Nephron progenitor cell (in vitro differentiated cells): ENCODE results near the gene CCR9.
A peak's percentile ranks its signal among the peaks of the same experiment; 100 is the strongest.

Experiments used
- DNase-seq: peaks from one replicate; pipeline ENCODE4 v3.0.0; 2021
- H3K27ac Mint-ChIP-seq: 2 replicates; pipeline ENCODE4 v1.8.0; 2021; ENCODE audit warnings: mild to moderate bottlenecking, moderate library complexity, mixed read lengths
- H3K27me3 Mint-ChIP-seq: 2 replicates; pipeline ENCODE4 v1.8.0; 2021; ENCODE audit warnings: mild to moderate bottlenecking, low read depth, mixed read lengths; ENCODE audit not compliant: poor library complexity
- H3K36me3 Mint-ChIP-seq: 2 replicates; pipeline ENCODE4 v1.8.0; 2021; ENCODE audit warnings: low read depth, mixed read lengths
- H3K4me1 Mint-ChIP-seq: 2 replicates; pipeline ENCODE4 v1.8.0; 2021; ENCODE audit warnings: mixed read lengths
- H3K4me3 Mint-ChIP-seq: 2 replicates; pipeline ENCODE4 v1.8.0; 2021; ENCODE audit warnings: mild to moderate bottlenecking, moderate library complexity, mixed read lengths
- H3K9me3 Mint-ChIP-seq: 2 replicates; pipeline ENCODE4 v1.8.0; 2021; ENCODE audit warnings: mild to moderate bottlenecking, moderate library complexity, mixed read lengths
- TF ChIP-seq, protein P1 (sequence below): fragments of 200-600 bp; sonication (generic); IDR thresholded peaks from 2 replicates; pipeline ENCODE4 v1.5.0; 2021; ENCODE audit warnings: antibody characterized with exemption

Gene CCR9

DNA sequence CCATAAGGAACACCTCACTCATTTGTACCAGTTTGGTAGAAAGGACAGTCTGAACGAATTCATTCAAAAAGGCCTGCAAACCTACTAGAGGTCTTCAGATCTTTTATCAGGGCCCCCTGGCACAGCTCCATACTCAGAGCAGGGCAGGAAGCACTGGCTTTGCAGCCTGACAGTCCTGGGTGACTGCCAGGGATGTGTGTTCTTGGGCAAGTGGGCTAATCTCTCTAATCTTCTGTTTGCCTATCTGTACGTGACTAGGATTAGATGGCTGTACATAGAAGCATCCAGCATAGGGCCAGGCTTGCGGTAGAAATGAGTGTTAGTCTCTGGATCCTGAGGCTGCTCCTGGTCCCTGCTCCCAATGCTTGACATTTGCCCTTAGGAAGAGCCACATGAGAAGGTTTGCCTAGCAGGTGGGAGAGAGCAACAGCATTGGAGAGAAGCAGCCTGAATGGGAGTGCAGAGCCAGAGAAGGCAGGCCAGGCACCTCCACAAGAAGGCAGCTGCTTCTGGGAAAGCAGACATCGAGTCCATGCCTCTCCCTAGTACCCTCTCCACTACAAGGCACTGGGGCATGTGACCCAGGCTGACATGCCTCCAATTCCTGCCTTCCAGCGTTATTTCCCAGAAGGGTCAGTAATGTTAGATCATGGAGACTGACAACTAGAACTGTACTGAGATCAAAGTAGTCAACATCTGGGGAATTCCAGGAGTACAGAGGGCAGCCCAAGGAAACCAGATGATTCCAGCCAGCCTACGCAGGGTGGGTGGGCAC, 55.9 kb downstream of the CCR9 start:
- no peak for DNase-seq

DNA sequence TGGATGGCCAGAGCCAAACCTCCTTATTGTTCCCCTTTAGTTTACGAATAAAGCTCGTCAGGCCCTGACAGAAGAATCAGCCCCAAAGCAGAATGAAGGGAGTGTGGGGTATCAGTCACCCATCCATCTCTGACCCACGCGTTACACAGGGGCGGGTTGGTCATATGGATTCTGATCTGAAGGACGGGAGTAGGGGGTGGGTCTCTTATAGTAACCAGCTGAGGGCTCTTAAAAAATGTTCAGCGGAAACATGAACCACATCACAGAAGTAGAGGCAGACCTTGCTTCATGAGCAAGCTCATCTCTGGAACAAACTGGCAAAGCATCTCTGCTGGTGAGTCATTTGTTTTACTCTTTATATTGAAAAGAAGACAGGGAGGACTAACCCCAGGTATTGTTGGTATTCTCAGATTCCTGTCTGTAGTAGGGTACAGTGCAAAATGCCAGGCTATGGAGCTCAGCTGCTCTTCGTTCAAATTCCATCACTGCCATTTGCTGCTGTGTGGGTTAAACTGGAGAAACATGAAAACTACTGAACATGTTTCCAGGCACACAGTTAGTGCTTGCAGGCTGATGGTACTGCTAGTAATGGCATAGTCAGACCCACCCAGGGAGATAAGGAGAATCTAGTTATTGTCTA, 57.0 kb downstream of the CCR9 start, which contains the start of gene CXCR6:
CXCR6 (plus strand) TSS at position 258 of the 640 bp plus-strand sequence. CDS start 3,018 bp downstream, outside the sequence.
- Mint-ChIP-seq H3K27ac (no peak within 1 kb of the TSS), H3K4me3 (no peak within 1 kb of the TSS), H3K4me1 (no peaks in the 10 kb centered on the region), H3K36me3 (peaks cover 40% of the 10 kb centered on the region), H3K9me3 (no peaks in the 10 kb centered on the region), H3K27me3 (peaks cover 3% of the 10 kb centered on the region)
- TF ChIP-seq, protein P1, sequence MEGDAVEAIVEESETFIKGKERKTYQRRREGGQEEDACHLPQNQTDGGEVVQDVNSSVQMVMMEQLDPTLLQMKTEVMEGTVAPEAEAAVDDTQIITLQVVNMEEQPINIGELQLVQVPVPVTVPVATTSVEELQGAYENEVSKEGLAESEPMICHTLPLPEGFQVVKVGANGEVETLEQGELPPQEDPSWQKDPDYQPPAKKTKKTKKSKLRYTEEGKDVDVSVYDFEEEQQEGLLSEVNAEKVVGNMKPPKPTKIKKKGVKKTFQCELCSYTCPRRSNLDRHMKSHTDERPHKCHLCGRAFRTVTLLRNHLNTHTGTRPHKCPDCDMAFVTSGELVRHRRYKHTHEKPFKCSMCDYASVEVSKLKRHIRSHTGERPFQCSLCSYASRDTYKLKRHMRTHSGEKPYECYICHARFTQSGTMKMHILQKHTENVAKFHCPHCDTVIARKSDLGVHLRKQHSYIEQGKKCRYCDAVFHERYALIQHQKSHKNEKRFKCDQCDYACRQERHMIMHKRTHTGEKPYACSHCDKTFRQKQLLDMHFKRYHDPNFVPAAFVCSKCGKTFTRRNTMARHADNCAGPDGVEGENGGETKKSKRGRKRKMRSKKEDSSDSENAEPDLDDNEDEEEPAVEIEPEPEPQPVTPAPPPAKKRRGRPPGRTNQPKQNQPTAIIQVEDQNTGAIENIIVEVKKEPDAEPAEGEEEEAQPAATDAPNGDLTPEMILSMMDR: no peak
- no peak for DNase-seq

More for the DNA sequence above, 55.9 kb downstream of the CCR9 start:
- H3K27me3 Mint-ChIP-seq: peaks cover 3% of the 10 kb centered on the region
- TF ChIP-seq, protein P1: no peak
- H3K4me3 Mint-ChIP-seq: no peak overlapping the region
- no peaks in the 10 kb centered on the region for H3K4me1 Mint-ChIP-seq
- H3K36me3 Mint-ChIP-seq: peaks cover 29% of the 10 kb centered on the region
- H3K27ac Mint-ChIP-seq: no peak overlapping the region
- no peaks in the 10 kb centered on the region for H3K9me3 Mint-ChIP-seq

DNA sequence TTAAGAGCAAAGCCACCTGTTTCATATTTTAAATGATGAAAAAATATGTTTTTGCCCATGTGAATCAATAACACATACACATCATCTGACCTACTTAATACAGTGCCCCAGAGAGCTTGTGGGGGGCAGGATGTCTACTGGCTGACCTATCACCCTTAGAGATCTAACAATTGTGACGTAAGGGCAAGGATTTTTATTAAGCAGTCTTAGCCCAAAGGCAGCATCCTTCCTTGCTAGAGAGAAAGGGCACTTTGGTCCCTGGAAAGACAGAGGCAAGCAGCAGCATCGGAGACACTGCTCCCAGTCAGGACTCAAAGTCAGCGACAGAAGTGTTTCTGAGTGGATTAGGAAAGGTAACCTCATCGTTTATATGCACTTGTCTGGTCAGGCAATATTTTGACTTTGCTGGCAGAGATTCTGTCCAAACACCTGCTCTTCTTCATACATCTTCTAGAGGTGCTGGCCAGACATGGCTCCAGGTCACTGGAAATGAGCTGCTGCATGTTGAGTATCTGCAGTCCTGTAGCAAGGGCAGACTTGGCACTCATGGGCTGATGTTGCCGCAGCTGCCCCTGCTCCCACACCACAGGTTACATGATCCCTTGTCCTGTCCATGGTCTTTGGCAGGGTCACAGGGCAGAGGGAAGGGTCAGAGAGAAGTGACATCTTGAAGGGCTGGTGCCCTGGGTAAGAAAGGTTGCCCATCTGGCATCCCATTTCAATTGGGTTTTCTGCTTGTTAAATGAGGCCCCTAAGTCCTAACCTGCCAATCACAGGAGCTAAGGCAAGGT, 58.7 kb downstream of the CCR9 start:
- Mint-ChIP-seq H3K36me3 (peaks cover 49% of the 10 kb centered on the region), H3K4me1 (no peaks in the 10 kb centered on the region), H3K4me3 (no peak overlapping the region), H3K27ac (peak overlapping the region; percentile 51), H3K9me3 (no peaks in the 10 kb centered on the region), H3K27me3 (peaks cover 3% of the 10 kb centered on the region)
- DNase-seq: no peak
- TF ChIP-seq, protein P1: no peak

DNA sequence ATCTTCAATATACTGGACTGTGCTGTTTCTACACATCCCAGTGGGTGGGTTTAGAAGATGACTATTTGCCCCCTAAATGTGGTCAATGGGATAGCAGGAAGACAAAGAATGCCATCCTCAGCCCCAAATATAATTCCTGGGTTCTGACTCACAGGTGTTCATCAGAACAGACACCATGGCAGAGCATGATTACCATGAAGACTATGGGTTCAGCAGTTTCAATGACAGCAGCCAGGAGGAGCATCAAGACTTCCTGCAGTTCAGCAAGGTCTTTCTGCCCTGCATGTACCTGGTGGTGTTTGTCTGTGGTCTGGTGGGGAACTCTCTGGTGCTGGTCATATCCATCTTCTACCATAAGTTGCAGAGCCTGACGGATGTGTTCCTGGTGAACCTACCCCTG, 60.0 kb downstream of the CCR9 start:
- Mint-ChIP-seq H3K27me3 (peaks cover 3% of the 10 kb centered on the region), H3K36me3 (peaks cover 38% of the 10 kb centered on the region), H3K4me1 (no peaks in the 10 kb centered on the region), H3K4me3 (no peak overlapping the region), H3K9me3 (no peaks in the 10 kb centered on the region), H3K27ac (no peak overlapping the region)
- DNase-seq: no peak
- TF ChIP-seq, protein P1: no peak

GRCh38 chr3:45946875-45947274, 60.5 kb downstream of the CCR9 start:
- H3K9me3 Mint-ChIP-seq: no peaks in the 10 kb centered on the region
- no peak for DNase-seq
- H3K27me3 Mint-ChIP-seq: peaks cover 3% of the 10 kb centered on the region
- H3K4me3 Mint-ChIP-seq: no peak overlapping the region
- no peaks in the 10 kb centered on the region for H3K4me1 Mint-ChIP-seq
- TF ChIP-seq, protein P1: no peak
- H3K27ac Mint-ChIP-seq: no peak overlapping the region
- H3K36me3 Mint-ChIP-seq: peaks cover 36% of the 10 kb centered on the region
